ENCODE results near the gene TBXAS1. TPM values are rescaled to one million over a fixed set of nuclear protein-coding genes. Genes with fewer than 3 reads are reported as not detected.

TBXAS1 gene
- total and polyA plus RNA-seq, 2 of the 8 experiments (the other 6 are each of a cell fraction or from before 2014, with no cell fraction given): 0.86 to 2.1 TPM

DNA sequence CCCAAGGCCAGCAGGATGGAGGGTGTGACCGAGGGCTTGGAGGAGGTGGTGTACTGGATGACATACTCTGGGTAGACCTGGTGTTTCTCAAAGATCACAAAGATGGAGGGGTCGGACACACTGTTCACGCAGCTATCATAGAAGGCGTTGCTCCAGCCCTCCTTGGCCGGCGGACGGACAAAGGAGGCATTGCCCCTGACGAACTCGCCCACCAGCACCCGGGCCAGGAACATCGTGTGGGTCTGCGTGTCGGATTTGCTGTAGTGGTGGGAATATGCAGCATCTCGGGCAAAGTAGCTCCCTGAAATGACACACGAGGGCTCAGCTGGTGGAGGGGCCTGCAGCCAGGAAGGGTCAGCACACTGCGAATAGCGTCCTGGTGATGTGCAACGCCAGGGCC is 195.5 kb downstream of the TBXAS1 start:
- no peak overlapping the region for H2BK20ac ChIP-seq (ENCODE audit: low read length)
- CTCF ChIA-PET (ENCODE audit: partially characterized antibody): no interaction called here
- TF ChIP-seq SUZ12 (IDR thresholded peaks at IDR 0.05; ENCODE audit: low read length): no peak
- TF ChIP-seq GABPA (IDR thresholded peaks at IDR 0.05; ENCODE audit: borderline replicate concordance, insufficient read depth, low read length): no peak

More for the DNA sequence above, 195.5 kb downstream of the TBXAS1 start:
- H3K23me2 ChIP-seq (ENCODE audit: low read depth, low read length): no peaks in the 10 kb centered on the region
- no peak overlapping the region for H3K4me2 ChIP-seq (ENCODE audit: insufficient read depth in 1 of 2, low read depth in 2 of 2, low read length in 2 of 2)
- no peak overlapping the region for H4K91ac ChIP-seq (replicated peaks; ENCODE audit: insufficient read length, low read length)
- H3K4ac ChIP-seq (replicated peaks; ENCODE audit: insufficient read length, low read depth, low read length): no peak overlapping the region
- H3K23ac ChIP-seq (ENCODE audit: insufficient read length): no peak overlapping the region
- H4K8ac ChIP-seq (ENCODE audit: extremely low read depth, insufficient read depth, low read length): no peak overlapping the region
- no peak overlapping the region for H4K5ac ChIP-seq (ENCODE audit: insufficient read length, low read depth, low read length)
- 93% methylated on average over 16 of the region's 18 CpGs; no CpG with 5 or more reads in 1 of the 2 experiments for WGBS, 2 experiments (ENCODE audit: extremely low coverage in 1 of 2, insufficient coverage in 1 of 2, insufficient read length in 1 of 2, insufficient replicate concordance in 2 of 2, low coverage in 1 of 2, low lambda C conversion rate in 2 of 2, missing lambda C conversion rate in 1 of 2)
- H2AK5ac ChIP-seq (ENCODE audit: low read depth, low read length): no peak overlapping the region
- no peak overlapping the region for H2BK120ac ChIP-seq (replicated peaks; ENCODE audit: low read depth, low read length)
- H3K14ac ChIP-seq (ENCODE audit: insufficient read length): no peak overlapping the region
- H3K56ac ChIP-seq (replicated peaks; ENCODE audit: insufficient read length, low read depth, low read length): no peak overlapping the region
- no peaks in the 10 kb centered on the region for H3K36me3 ChIP-seq (ENCODE audit: control insufficient read depth in 2 of 4, insufficient read depth in 4 of 4, low read length in 3 of 4)
- DNase-seq (ENCODE audit: low read depth in 1 of 2, low spot score in 2 of 2): no peak
- no peaks in the 10 kb centered on the region for H3K27me3 ChIP-seq (replicated peaks in 1 of 4; ENCODE audit: control insufficient read depth in 3 of 4, extremely low read depth in 1 of 4, insufficient read depth in 3 of 4, low read length in 3 of 4)
- H3K27ac ChIP-seq (ENCODE audit: low read depth, low read length): no peak overlapping the region
- POLR2A ChIA-PET (ENCODE audit: partially characterized antibody): no interaction called here
- no peaks in the 10 kb centered on the region for H3K9me3 ChIP-seq (ENCODE audit: insufficient read depth in 2 of 2, low read depth in 1 of 2, low read length in 1 of 2)
- FAIRE-seq: no peak
- H2BK12ac ChIP-seq (ENCODE audit: low read depth, low read length): no peak overlapping the region
- H3K18ac ChIP-seq (ENCODE audit: extremely low read depth, low read length): no peak overlapping the region
- H3K4me3 ChIP-seq (ENCODE audit: extremely low read depth in 1 of 4, insufficient read depth in 2 of 4, low read depth in 3 of 4, low read length in 4 of 4): no peak overlapping the region
- no peaks in the 10 kb centered on the region for H3K79me2 ChIP-seq (ENCODE audit: control insufficient read depth in 1 of 2, insufficient read depth in 2 of 2, low read length in 2 of 2)
- no peak overlapping the region for H2BK15ac ChIP-seq (ENCODE audit: low read length)
- H3K4me1 ChIP-seq (replicated peaks in 1 of 4; ENCODE audit: control insufficient read depth in 3 of 4, insufficient read depth in 4 of 4, low read length in 3 of 4): no peaks in the 10 kb centered on the region
- no peak overlapping the region for H2AFZ ChIP-seq (ENCODE audit: low read length)
- no peak overlapping the region for H2BK5ac ChIP-seq (ENCODE audit: low read depth, low read length)
- no peaks in the 10 kb centered on the region for H4K20me1 ChIP-seq (replicated peaks in 1 of 2; ENCODE audit: control insufficient read depth in 1 of 2, insufficient read depth in 2 of 2, low read length in 2 of 2)
- H3K9ac ChIP-seq (replicated peaks in 1 of 4; ENCODE audit: extremely low read depth in 1 of 4, low read depth in 3 of 4, low read length in 3 of 4): no peak overlapping the region
- H3K79me1 ChIP-seq (ENCODE audit: low read depth, low read length): 0 out of 2 replicates have a peak, but pooled peaks cover 2% of the 10 kb centered on the region

All from H1 (cell line).